ENCODE measurements around the gene RSPRY1. TPM values are rescaled to one million over a fixed set of nuclear protein-coding genes. Genes with fewer than 3 reads are reported as not detected.

RSPRY1 gene
- polyA plus RNA-seq, 2 of the 4 experiments (the other 2 are of a cell fraction), result 32.2 to 50.0 TPM

DNA sequence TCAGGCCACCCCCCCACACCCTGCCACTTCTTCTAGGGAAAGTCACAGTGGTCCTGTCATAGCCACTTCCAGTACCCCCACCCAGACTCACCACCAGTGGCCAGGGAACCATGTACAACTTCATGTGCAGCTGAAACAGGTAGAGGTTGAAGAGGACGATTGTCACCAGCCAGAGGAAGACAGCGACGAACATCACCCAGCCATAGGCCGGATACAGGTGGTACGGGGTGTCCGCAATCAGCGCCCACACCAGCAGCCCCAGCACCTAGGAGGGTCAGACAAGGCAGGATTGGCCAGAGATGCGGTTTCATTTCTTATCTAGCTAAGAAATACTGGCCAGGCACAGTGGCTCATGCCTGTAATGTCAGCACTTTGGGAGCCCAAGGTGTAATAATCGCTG lies 75.7 kb downstream of the RSPRY1 start (continued):
- TF ChIP-seq, protein P1, sequence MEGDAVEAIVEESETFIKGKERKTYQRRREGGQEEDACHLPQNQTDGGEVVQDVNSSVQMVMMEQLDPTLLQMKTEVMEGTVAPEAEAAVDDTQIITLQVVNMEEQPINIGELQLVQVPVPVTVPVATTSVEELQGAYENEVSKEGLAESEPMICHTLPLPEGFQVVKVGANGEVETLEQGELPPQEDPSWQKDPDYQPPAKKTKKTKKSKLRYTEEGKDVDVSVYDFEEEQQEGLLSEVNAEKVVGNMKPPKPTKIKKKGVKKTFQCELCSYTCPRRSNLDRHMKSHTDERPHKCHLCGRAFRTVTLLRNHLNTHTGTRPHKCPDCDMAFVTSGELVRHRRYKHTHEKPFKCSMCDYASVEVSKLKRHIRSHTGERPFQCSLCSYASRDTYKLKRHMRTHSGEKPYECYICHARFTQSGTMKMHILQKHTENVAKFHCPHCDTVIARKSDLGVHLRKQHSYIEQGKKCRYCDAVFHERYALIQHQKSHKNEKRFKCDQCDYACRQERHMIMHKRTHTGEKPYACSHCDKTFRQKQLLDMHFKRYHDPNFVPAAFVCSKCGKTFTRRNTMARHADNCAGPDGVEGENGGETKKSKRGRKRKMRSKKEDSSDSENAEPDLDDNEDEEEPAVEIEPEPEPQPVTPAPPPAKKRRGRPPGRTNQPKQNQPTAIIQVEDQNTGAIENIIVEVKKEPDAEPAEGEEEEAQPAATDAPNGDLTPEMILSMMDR (IDR thresholded peaks at IDR 0.05), result no peak
- TF ChIP-seq RARB (CRISPR knock-in tag; IDR thresholded peaks at IDR 0.05) (no peak), JUNB (IDR thresholded peaks at IDR 0.05) (no peak), REST (IDR thresholded peaks at IDR 0.05) (no peak), MYC (IDR thresholded peaks at IDR 0.05; ENCODE audit: borderline replicate concordance, low read length) (no peak), POLR2AphosphoS2 (conservative IDR thresholded peaks at IDR 0.05; ENCODE audit: low read length) (no peak)

GRCh38 chr16:57262841-57263540 lies 76.9 kb downstream of the RSPRY1 start:
- POLR2A ChIA-PET, result interaction anchor here (1.6 kb wide), 1 partner anchor 18 kb away, joined by 5 read pairs; the partner anchor contains the start of gene ARL2BP
- H3K4me3 ChIP-seq, result no peak overlapping the region
- TF ChIP-seq HOXA7 (CRISPR knock-in tag; IDR thresholded peaks at IDR 0.05) (no peak), RNF2 (IDR thresholded peaks at IDR 0.05; ENCODE audit: borderline replicate concordance, low read depth) (no peak), KDM1A (IDR thresholded peaks at IDR 0.05; ENCODE audit: low read depth) (no peak), GATA3 (IDR thresholded peaks at IDR 0.05; ENCODE audit: borderline replicate concordance) (no peak), REST (IDR thresholded peaks at IDR 0.05) (no peak), HEYL (CRISPR knock-in tag; IDR thresholded peaks at IDR 0.05) (no peak), EHF (CRISPR knock-in tag; IDR thresholded peaks at IDR 0.05) (no peak), POLR2A (IDR thresholded peaks at IDR 0.05; ENCODE audit: low read length) (no peak), KDM5A (IDR thresholded peaks at IDR 0.05) (no peak), HDAC2 (IDR thresholded peaks at IDR 0.05) (no peak), JUNB (IDR thresholded peaks at IDR 0.05) (no peak), MAZ (IDR thresholded peaks at IDR 0.05; ENCODE audit: borderline replicate concordance, low read depth, low read length) (no peak), RCOR1 (IDR thresholded peaks at IDR 0.05; ENCODE audit: low read depth, low read length) (no peak), FOXS1 (CRISPR knock-in tag; IDR thresholded peaks at IDR 0.05) (no peak), EP300 (IDR thresholded peaks at IDR 0.05) (no peak), ZC3H11A (IDR thresholded peaks at IDR 0.05) (no peak)
- TF ChIP-seq, protein P2, sequence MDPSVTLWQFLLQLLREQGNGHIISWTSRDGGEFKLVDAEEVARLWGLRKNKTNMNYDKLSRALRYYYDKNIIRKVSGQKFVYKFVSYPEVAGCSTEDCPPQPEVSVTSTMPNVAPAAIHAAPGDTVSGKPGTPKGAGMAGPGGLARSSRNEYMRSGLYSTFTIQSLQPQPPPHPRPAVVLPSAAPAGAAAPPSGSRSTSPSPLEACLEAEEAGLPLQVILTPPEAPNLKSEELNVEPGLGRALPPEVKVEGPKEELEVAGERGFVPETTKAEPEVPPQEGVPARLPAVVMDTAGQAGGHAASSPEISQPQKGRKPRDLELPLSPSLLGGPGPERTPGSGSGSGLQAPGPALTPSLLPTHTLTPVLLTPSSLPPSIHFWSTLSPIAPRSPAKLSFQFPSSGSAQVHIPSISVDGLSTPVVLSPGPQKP (IDR thresholded peaks at IDR 0.05; ENCODE audit: low read depth, low read length), result no peak
- no peak for DNase-seq (ENCODE audit: low read depth in 1 of 2, low spot score in 1 of 2)
- WGBS (ENCODE audit: missing lambda C conversion rate), result 74% methylated on average over 17 of the region's 17 CpGs
- no peaks in the 10 kb centered on the region for H3K9me3 ChIP-seq
- H3K4me1 ChIP-seq, result peaks cover 9% of the 10 kb centered on the region; the same call in 2 of the 3 replicates
- no peak for FAIRE-seq
- H3K27ac ChIP-seq, result no peak overlapping the region; a peak in 1 of 6 replicates
- CTCF ChIA-PET, result interaction anchor here (1.0 to 1.4 kb wide), 2 partner anchors 15 to 16 kb away, joined by 3 read pairs; no protein-coding TSS in a partner anchor
- no peak overlapping the region for H3K4me2 ChIP-seq
- ATAC-seq, result no peak
